Measurements from ENCODE around the gene SDR9C7.

DNA sequence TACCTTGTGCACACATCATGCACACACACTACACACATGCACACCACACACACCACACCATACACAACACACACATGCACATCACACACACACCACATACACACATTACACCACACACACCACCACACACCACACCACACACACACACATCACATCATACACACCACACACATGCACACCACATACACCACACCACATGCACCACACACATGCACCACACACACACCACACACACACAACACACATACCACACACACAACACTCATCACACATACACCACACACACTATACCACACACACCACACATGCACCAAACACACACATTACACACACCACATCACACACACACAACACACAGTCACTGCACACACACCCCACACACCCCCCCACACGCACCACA is 38.1 kb downstream of the SDR9C7 start:
- TF ChIP-seq, protein P1, sequence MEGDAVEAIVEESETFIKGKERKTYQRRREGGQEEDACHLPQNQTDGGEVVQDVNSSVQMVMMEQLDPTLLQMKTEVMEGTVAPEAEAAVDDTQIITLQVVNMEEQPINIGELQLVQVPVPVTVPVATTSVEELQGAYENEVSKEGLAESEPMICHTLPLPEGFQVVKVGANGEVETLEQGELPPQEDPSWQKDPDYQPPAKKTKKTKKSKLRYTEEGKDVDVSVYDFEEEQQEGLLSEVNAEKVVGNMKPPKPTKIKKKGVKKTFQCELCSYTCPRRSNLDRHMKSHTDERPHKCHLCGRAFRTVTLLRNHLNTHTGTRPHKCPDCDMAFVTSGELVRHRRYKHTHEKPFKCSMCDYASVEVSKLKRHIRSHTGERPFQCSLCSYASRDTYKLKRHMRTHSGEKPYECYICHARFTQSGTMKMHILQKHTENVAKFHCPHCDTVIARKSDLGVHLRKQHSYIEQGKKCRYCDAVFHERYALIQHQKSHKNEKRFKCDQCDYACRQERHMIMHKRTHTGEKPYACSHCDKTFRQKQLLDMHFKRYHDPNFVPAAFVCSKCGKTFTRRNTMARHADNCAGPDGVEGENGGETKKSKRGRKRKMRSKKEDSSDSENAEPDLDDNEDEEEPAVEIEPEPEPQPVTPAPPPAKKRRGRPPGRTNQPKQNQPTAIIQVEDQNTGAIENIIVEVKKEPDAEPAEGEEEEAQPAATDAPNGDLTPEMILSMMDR (IDR thresholded peaks at IDR 0.05), result no peak
- TF ChIP-seq EP300 (IDR thresholded peaks at IDR 0.05), result no peak
- no peak for TF ChIP-seq POLR2A (IDR thresholded peaks at IDR 0.05)
